ENCODE measurements around the gene UBASH3A.

Gene UBASH3A

DNA sequence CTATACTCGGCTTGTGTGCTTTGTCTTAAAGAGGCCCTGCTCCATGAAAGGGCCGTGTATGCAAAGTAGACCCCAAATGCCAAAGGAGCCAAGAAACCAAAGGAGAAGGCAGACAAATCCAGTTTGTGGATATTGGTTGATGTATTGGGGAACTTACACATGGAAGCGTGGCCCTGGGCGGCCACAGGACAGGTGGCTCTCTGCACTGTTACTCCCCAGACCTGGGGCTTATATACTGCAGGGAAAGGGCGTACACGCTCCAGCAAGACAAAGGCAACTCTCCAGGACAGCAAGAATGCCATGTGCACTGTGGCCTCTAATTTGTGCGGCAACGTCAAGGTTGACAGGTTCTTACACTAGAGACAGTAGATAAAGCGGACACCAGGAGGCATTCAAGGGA lies 67.5 kb downstream of the UBASH3A start:
- no peak for DNase-seq

- DNase-seq, result no peak
Observed at GRCh38 chr21:42471716-42472330, 68.1 kb downstream of the UBASH3A start.

- no peak for DNase-seq
Observed at GRCh38 chr21:42472521-42472920, 68.8 kb downstream of the UBASH3A start.

- DNase-seq, result no peak
Observed at GRCh38 chr21:42473498-42474042, 69.9 kb downstream of the UBASH3A start.

DNA sequence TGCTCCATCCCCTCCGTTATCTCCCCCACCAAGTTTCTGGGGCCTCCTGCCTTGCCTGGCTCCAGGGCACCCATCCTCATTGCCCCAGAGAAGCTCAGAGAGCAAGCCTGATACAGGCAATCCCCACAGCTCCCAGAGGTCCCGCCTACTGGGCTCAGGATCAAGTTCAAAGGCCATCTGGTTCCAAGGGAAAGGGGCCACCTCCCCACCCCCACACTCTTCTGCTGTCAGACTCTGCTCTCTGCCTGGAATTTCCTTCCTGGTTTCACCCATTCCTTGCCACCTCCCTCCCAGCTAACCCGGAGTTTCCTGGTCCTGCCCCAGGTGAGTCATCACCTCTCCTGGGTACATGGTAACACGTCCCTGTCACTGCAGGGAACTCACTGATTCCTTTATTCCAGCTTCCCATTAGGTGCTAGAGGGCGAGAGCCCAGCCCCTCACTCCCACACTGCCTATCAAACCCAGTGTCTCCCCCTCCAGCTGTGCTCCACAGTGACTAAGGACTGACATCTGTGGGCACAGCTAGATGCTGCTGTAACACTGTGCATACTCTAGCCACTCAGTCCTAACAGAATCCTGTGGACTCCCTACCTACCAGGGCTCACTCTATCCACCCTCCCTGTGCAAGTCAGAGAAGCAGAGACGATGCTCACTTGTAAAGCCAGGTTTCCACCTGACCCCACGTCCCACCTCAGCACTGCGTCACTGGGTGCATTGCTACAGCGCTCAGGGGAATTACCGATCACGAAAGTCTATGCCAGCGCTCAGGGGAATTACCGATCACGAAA lies 70.5 kb downstream of the UBASH3A start:
- DNase-seq, result no peak

GRCh38 chr21:42475036-42475435 lies 71.3 kb downstream of the UBASH3A start:
- DNase-seq, result no peak

DNA sequence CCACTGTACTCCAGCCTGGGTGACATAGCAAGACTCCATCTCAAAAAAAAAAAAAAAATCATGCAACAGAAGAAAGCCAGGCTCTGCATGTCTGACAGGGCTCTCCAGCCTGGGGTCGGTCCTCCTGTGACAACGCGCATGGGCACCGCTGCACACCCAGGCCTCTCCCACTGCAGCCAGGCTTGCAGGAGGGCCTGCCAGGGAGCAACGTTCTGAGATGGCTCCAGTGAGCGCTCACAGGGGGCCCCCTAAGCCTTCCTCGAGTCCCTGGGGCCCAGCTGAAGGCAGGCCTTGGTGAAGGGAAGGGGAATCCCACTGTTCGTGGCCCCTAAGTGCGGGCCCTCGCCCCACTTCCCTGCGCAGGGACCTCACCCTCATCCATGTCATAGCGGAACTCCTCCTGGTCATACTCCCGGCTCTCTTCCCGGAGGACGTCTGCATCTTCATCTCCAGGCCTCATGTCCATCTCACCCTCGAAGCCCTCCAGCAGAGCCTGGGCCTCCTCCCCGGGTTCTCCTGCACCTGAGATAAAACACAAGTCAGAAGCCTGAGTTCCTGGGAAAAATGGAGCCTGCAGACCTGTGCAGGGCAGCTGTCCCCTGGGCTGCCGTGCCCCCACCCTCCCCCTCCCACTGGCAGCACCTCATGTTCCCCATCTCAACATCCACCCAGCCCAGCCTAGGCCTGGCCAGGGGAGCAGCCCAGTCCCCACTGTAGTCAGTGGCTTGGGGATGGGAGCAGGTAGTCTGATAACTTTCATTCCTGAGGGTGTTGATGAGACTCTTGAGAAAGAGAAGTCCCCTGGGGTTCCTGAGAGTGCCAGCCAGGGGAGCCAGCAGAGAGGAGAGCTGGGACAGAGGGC lies 72.1 kb downstream of the UBASH3A start:
- DNase-seq, result no peak

GRCh38 chr21:42476388-42477331 lies 73.0 kb downstream of the UBASH3A start:
- no peak for DNase-seq

- no peak for DNase-seq
Observed at GRCh38 chr21:42478504-42478903, 74.8 kb downstream of the UBASH3A start.

DNA sequence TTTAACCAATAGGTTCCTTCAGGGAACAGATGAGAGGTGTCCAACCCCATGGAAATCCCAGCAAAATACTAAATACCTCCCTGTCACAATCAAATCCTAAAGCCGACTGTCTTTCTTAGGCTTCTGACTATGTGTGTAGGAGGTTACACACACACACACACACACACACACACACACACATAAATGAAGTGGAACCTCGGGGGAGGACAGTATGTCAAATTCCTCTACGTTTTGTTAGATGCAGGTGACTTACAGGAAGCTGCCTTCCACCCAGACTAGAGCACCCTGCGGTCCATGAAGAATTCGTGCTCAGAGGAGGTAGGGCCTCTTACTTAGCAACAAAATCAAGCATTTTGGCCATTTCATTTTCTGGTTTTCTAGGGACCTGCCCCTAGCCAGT lies 75.9 kb downstream of the UBASH3A start:
- DNase-seq, result no peak

GRCh38 chr21:42480736-42481135 lies 77.0 kb downstream of the UBASH3A start:
- no peak for DNase-seq

GRCh38 chr21:42481169-42481568 lies 77.5 kb downstream of the UBASH3A start:
- DNase-seq, result no peak

DNA sequence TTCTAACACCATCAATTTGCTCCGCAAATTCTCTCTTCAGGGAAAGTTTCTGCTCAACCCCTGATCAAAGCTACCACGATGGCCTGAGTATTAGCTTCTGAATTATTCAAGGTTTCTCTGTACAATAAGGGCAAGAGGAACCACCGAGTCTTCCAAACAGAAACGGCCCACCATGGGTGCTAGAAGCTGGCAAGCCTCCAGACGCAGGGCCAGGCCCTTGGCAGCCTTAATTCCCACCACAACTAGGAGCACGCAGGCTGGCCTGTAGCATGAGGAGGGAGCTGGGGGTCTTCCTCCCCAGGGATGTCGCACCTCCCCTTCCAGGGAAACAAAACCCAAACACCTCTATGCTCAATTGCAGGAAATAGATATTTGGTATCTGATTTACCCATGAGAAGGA lies 81.3 kb downstream of the UBASH3A start:
- no peak for DNase-seq

- no peak for DNase-seq
Observed at GRCh38 chr21:42486072-42486471, 82.4 kb downstream of the UBASH3A start.

DNA sequence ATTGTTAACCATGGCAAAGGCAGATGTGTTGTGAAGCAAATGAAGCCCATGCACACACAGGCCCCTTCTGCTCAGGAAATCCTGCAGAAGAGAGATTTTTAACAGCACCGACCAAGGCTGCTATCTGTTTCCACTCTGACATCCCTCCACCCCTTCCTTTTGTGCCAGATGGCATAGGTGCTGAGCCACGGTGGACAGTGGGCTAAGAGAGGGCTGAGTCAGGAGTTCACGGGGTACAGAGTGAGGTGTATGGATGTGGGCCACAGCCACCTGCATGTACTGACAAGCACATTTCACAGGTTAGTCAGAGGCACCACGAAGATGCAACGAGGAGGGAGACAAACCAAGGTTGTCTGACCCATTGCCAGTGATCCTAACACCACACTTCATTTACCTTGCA lies 82.8 kb downstream of the UBASH3A start:
- DNase-seq, result no peak

DNA sequence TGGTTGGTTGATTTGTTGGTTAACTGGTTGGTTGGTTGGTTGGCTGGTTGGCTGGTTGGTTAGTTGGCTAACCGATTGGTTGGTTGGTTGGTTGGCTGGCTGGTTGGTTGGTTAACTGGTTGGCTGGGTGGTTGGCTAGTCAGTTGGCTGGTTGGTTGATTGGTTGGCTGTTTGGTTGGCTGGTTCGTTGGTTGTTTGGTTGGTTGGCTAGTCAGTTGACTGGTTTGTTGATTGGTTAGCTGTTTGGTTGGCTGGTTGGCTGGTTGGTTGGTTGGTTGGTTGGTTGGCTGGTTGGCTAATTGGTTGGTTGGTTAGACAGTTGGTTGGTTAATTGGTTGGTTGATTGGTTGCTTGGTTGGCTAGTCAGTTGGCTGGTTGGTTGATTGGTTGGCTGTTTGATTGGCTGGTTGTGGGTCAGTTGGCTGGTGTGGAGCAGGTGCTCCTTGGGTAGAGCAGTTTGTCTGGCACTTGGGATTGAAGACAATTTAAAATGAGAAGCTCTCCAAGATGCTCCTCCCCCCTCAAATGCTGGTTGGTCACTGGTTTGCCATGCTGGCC lies 85.4 kb downstream of the UBASH3A start:
- DNase-seq, result no peak

DNA sequence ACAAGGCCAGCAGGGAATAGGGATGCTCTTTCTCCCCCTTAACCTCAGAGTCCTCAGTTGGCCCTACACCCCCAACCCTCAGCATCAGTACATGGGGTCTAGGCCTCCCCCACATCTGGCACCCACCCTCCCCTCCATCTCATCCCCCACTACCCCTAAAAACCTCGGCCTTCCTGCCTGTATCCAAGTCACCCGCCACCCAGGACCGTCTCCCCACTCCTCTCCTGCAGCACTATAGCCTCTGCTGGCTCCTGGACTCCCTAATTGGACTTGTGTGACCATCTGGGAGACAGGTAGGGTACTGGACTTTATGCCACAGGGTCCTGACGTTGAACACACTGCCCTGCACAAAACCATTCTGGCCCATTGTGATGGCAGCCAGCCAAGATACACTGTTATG lies 86.3 kb downstream of the UBASH3A start:
- DNase-seq, result no peak

DNA sequence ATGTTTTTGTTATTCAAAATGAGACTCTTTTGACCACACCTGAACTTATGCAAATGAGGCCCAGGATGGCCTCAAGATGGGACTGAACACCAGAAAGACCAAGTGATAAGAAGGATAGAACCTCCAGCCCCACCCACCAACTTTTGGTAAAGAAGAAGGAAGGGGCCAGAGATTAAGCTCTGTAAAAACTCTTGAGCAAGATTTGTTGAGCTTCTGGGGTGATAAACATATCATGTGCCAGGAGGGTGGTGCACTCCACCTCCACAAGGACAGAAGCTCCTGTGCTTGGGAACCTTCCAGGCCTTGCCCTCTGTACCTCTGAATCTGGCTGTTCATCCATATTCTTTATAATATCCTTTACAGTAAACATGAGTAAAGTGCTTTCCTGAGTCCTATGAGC lies 87.0 kb downstream of the UBASH3A start:
- DNase-seq, result no peak

- DNase-seq, result no peak
Observed at GRCh38 chr21:42491328-42491727, 87.6 kb downstream of the UBASH3A start.

GRCh38 chr21:42492201-42492600 lies 88.5 kb downstream of the UBASH3A start:
- no peak for DNase-seq

DNA sequence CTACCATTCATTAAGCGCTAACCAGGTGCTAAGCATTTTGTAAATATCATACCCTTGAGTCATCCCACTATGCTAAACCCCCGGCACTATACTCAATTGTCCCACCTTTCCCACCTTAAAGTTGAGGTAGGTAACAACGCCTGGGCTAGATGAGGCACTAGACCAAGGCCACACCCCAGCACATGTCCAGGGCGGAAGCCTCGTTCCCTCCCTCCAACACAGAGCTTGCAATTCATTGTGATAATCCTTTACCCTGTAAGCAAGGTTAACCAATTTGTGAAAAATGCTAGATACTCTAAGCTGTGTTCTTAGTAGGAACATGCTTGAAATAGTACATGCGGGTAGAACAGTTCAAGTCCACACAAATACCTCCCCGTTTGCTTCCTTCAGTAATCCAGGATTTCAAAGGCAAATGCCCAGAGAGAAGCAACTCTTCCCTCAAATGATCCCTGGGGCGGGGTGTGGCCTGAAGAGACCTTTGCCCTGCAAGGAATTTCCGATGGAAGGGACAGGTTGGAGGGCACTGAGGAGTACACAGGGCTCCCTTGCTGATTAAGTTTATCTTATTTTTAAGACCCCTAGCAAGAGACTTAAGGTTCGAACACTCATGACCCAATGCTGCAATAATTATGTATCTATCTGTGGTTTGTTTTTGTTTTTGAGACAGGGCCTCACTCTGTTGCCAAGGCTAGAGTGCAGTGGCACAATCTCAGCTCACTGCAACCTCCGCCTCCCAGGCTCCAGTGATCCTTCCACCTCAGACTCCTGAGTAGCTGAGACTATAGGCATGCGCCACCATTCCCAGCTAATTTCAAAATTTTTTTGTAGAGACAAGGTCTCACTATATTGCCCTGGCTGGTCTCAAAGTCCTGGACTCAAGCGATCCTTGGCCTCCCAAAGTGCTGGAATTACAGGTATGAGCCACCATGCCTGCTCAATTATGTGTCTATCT lies 89.7 kb downstream of the UBASH3A start:
- DNase-seq, result no peak

Measured in CD4-positive, alpha-beta T cell treated with Interleukin-4 for 4 hours (primary cell).